Smooth muscle cell (in vitro differentiated cells): ENCODE measurements around the gene DPP6. TPM values are rescaled to one million over a fixed set of nuclear protein-coding genes. Genes with fewer than 3 reads are reported as not detected.
"Not testable (repeated sequence)": the region's sequence is repeated elsewhere in the genome, so short reads cannot be mapped to it uniquely, and the experiment has no call there.

ENCODE experiments used
- DNase-seq: peaks from one replicate; lab custom pipeline; 2025; ENCODE audit not compliant: unreplicated experiment; lab: John Stamatoyannopoulos, UW
- H2AFZ ChIP-seq: fragments of 200-600 bp; sonication (generic); 2 replicates; pipeline ENCODE4 v1.6.0; 2016; ENCODE audit warnings: antibody characterized with exemption, low read depth, mild to moderate bottlenecking
- H3F3A ChIP-seq: fragments of 200-600 bp; sonication (generic); 2 replicates; pipeline ENCODE4 v1.6.0; 2017; ENCODE audit warnings: antibody characterized with exemption, low read depth
- H3K27ac ChIP-seq: fragments of 200-600 bp; sonication (generic); 2 replicates; pipeline ENCODE4 v1.5.1; 2016; ENCODE audit warnings: low read depth, mild to moderate bottlenecking
- H3K27me3 ChIP-seq: fragments of 200-600 bp; sonication (generic); 2 replicates; pipeline ENCODE4 v1.6.1; 2016; ENCODE audit warnings: low read depth, mild to moderate bottlenecking
- H3K36me3 ChIP-seq: fragments of 200-600 bp; sonication (generic); 2 replicates; pipeline ENCODE4 v1.5.1; 2016; ENCODE audit warnings: low read depth
- H3K4me1 ChIP-seq: fragments of 200-600 bp; sonication (generic); 2 replicates; pipeline ENCODE4 v1.5.1; 2016; ENCODE audit warnings: low read depth
- H3K4me2 ChIP-seq: fragments of 200-600 bp; sonication (generic); 2 replicates; pipeline ENCODE4 v1.6.0; 2016; ENCODE audit warnings: mild to moderate bottlenecking
- H3K4me3 ChIP-seq: fragments of 200-600 bp; sonication (generic); 2 replicates; pipeline ENCODE4 v1.5.1; 2016; ENCODE audit warnings: mild to moderate bottlenecking
- H3K79me2 ChIP-seq: fragments of 200-600 bp; sonication (generic); 2 replicates; pipeline ENCODE4 v1.6.0; 2016; ENCODE audit warnings: low read depth, mild to moderate bottlenecking
- H3K9ac ChIP-seq: fragments of 200-600 bp; sonication (generic); 2 replicates; pipeline ENCODE4 v1.6.0; 2016; ENCODE audit warnings: low read depth
- H3K9me3 ChIP-seq: fragments of 200-600 bp; sonication (generic); replicated peaks from 2 replicates; pipeline ENCODE4 v1.5.1; 2016; ENCODE audit warnings: low read depth
- H4K20me1 ChIP-seq: fragments of 200-600 bp; sonication (generic); 2 replicates; pipeline ENCODE4 v1.6.0; 2016; ENCODE audit warnings: low read depth
- CTCF ChIP-seq: fragments of 200-600 bp; sonication (generic); IDR thresholded peaks from 2 replicates; pipeline ENCODE4 v1.5.1; 2017; ENCODE audit warnings: borderline replicate concordance, mild to moderate bottlenecking, antibody characterized with exemption; ENCODE audit not compliant: insufficient read depth, poor library complexity, severe bottlenecking
- WGBS: methylation state at CpG from one replicate; pipeline ENCODE4 v1.1.7; 2016; ENCODE audit warnings: low lambda C conversion rate; 5-methylcytosine and 5-hydroxymethylcytosine counted together
- polyA plus RNA-seq: library from polyadenylated mRNA; unstranded; fragments of >200 nt; fragmentation: Nextera tagmentation; extraction: Ambion mirVana; gene quantifications from 2 replicates; pipeline ENCODE4 v1.2.1, GENCODE V29; 2016
- total RNA-seq: library from RNA; depleted of rRNA; stranded (reverse); fragments of >200 nt; gene quantifications from 2 replicates; pipeline ENCODE4 v1.2.3, GENCODE V29; 2014

Gene DPP6
- total and polyA plus RNA-seq, 2 experiments from 2014 or later = 0.72 TPM; not detected in 1

DNA sequence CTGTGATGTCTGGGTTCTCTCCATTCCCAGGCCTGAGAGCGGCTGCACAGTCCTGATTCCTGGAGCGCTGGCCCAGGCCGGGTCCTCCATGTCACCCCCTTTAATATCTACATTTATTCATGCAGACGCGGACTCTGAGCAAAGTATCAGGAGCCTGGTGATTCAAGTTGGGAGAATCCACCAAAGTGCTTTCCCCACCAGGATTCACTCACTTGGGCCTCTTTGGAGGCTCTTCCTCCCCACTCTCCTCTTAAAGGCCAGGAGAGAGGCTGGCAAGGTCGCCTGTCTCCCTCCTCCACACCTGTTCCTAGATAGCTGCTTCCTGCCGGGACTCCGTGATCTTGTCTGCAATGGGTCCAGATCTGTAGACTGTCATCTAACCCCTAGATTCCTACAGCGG lies 98.5 kb downstream of the DPP6 start:
- not testable (repeated sequence) for H3K79me2 ChIP-seq, H2AFZ ChIP-seq, DNase-seq, H3K4me2 ChIP-seq, H3K27me3 ChIP-seq, H3F3A ChIP-seq, H3K27ac ChIP-seq, H3K36me3 ChIP-seq, H3K4me3 ChIP-seq, H3K9me3 ChIP-seq, H3K4me1 ChIP-seq, H4K20me1 ChIP-seq, H3K9ac ChIP-seq
- 94% methylated on average over 9 of the region's 9 CpGs for WGBS

DNA sequence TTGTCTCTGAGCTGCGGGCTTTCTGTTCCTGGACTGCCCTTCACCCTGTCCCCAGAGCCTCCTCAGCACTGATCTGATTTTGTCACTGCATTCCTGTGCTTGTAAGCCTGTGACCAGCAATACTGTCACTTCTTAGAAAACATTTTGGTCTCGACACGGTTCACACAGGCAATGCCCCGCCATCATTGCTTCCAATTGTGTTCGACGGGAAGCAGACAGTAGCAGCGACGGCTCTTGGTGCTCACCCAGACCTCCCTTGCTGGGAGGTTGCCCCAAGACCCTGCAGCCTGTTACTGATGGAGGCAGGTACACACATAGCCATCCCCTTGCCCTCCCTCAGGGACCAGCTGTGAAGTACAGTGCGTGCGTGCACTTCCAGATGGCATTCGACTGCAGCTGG lies 99.1 kb downstream of the DPP6 start:
- not testable (repeated sequence) for H3K9ac ChIP-seq, H3K36me3 ChIP-seq, H3K79me2 ChIP-seq, H2AFZ ChIP-seq, H3K9me3 ChIP-seq, H3K4me3 ChIP-seq, H3K4me1 ChIP-seq, H4K20me1 ChIP-seq, H3K27ac ChIP-seq, H3F3A ChIP-seq, H3K4me2 ChIP-seq, DNase-seq, H3K27me3 ChIP-seq
- WGBS = 83% methylated on average over 11 of the region's 11 CpGs

DNA sequence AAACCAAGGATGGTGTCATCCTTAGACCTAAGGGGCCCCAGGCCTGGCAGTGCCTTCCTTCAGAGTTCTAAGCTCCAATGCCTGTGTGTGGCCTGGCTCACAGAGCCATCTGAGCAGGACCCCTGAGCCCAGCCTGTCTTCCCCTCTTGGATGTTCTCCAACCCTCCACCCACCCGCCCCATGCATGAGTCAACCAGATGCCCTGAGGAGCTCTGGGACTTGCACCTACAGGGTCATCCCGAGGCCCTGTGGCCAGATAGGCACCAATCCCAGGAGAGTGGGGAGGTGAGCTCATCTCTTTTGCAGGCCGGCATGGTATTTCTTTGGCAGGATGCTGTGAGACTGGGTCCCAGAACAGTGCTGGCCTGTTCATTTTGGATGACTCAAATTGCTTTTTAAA lies 103.7 kb downstream of the DPP6 start:
- DNase-seq, H3K4me2 ChIP-seq, H3F3A ChIP-seq, H3K9me3 ChIP-seq, H3K27me3 ChIP-seq, H3K79me2 ChIP-seq, H3K4me3 ChIP-seq, H2AFZ ChIP-seq, H4K20me1 ChIP-seq, H3K9ac ChIP-seq, H3K27ac ChIP-seq, H3K36me3 ChIP-seq, H3K4me1 ChIP-seq: not testable (repeated sequence)
- 66% methylated on average over 2 of the region's 3 CpGs for WGBS

DNA sequence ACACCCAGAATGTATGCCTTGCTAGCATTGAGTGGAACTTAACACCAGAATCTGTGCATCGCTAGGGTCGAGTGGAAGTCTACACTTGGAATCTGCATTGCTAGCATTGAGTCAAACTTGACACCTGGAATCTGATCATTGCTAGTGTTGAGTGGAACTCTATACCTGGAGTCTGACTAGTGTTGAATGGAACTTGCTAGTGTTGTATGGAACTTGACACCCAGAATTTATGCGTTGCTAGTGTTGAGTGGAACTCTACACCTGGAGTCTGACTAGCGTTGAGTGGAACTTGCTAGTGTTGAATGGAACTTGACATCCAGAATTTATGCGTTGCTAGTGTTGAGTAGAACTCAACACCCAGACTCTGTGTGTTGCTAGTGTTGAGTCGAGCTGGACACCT lies 110.7 kb downstream of the DPP6 start:
- H3K79me2 ChIP-seq, DNase-seq, H3K9me3 ChIP-seq, H3F3A ChIP-seq, H3K4me3 ChIP-seq, H3K27me3 ChIP-seq, H3K4me1 ChIP-seq, H3K4me2 ChIP-seq, H3K9ac ChIP-seq, H4K20me1 ChIP-seq, H3K36me3 ChIP-seq, H3K27ac ChIP-seq, H2AFZ ChIP-seq: not testable (repeated sequence)
- 88% methylated on average over 6 of the region's 6 CpGs for WGBS

GRCh38 chr7:154163642-154164041 lies 111.4 kb downstream of the DPP6 start:
- not testable (repeated sequence) for H3K36me3 ChIP-seq

GRCh38 chr7:154167051-154167450 lies 114.9 kb downstream of the DPP6 start:
- Histone ChIP-seq H3F3A (no peaks in the 10 kb centered on the region), H3K36me3 (no peaks in the 10 kb centered on the region), H3K4me3 (no peak overlapping the region), H2AFZ (no peak overlapping the region), H3K9ac (no peak overlapping the region), H3K4me2 (no peak overlapping the region), H4K20me1 (no peaks in the 10 kb centered on the region), H3K27me3 (no peaks in the 10 kb centered on the region), H3K79me2 (no peaks in the 10 kb centered on the region), H3K27ac (no peak overlapping the region), H3K9me3 (no peaks in the 10 kb centered on the region), H3K4me1 (no peaks in the 10 kb centered on the region)
- no peak for TF ChIP-seq CTCF
- WGBS = 38% methylated on average over 4 of the region's 4 CpGs
- DNase-seq = no peak

More at GRCh38 chr7:154163642-154164041, 111.4 kb downstream of the DPP6 start:
- H4K20me1 ChIP-seq, H3K9me3 ChIP-seq, H3K4me3 ChIP-seq, H3K79me2 ChIP-seq, H3K27ac ChIP-seq, H3K9ac ChIP-seq, H3K27me3 ChIP-seq, H3K4me1 ChIP-seq, H3F3A ChIP-seq, H3K4me2 ChIP-seq, DNase-seq, H2AFZ ChIP-seq: not testable (repeated sequence)
- 75% methylated on average over 3 of the region's 3 CpGs for WGBS
